A549 (cell line): ENCODE data around the gene DDX17. TPM values are rescaled to one million over a fixed set of nuclear protein-coding genes. Genes with fewer than 3 reads are reported as not detected.

Source experiments
- ATAC-seq, 2 experiments: fragments of 200-7000 bp in 1 of 2; fragments of >200 bp in 1 of 2; cut with Nextera tagmentation in 1 of 2; cut with Tn5 transposase in 1 of 2; 3 replicates each; pipeline versions ENCODE4 v1.8.0 to v1.9.1; 2018 to 2020; ENCODE audit warnings: mild to moderate bottlenecking in 1 of 2, moderate library complexity in 1 of 2
- CTCF ChIA-PET: fragments of 300-600 bp; sonication (Branson Sonifier 250); formaldehyde crosslinking; extraction: SDS; loops from one replicate; lab custom pipeline; 2021; ENCODE audit warnings: antibody characterized with exemption, inconsistent platforms; lab: Yijun Ruan, JAX
- POLR2A ChIA-PET: fragments of 350-600 bp; formaldehyde crosslinking; extraction: SDS; loops from one replicate; lab custom pipeline; 2021; ENCODE audit warnings: antibody characterized with exemption, inconsistent platforms; lab: Yijun Ruan, JAX
- DNase-seq, 2 experiments: peaks; one replicate each; pipeline versions ENCODE4 v3.0.0 to v3.0.0-alpha.2; 2011 to 2016; ENCODE audit warnings: low read depth in 1 of 2, low spot score in 1 of 2
- FAIRE-seq: peaks from 2 replicates; lab custom pipeline; 2011; peaks lifted over from hg19 to GRCh38; lab: Jason Lieb, UNC
- H3K27ac ChIP-seq, 2 experiments: fragments of >200 bp; sonication (Bioruptor Twin); formaldehyde crosslinking; 3 replicates each; pipeline ENCODE4 v1.5.1; 2016 to 2017
- H3K4me1 ChIP-seq: fragments of >200 bp; sonication (Bioruptor Twin); formaldehyde crosslinking; 3 replicates; pipeline ENCODE4 v1.6.1; 2016
- H3K4me2 ChIP-seq: fragments of >200 bp; sonication (Bioruptor Twin); formaldehyde crosslinking; 3 replicates; pipeline ENCODE4 v1.6.1; 2016
- H3K4me3 ChIP-seq: fragments of >200 bp; sonication (Bioruptor Twin); formaldehyde crosslinking; 3 replicates; pipeline ENCODE4 v1.5.1; 2016
- H3K9me3 ChIP-seq: fragments of >200 bp; sonication (Bioruptor Twin); formaldehyde crosslinking; 3 replicates; pipeline ENCODE4 v1.6.1; 2016
- CBX8 ChIP-seq: fragments of 200-600 bp; sonication (generic); IDR thresholded peaks from 2 replicates; pipeline ENCODE4 v1.6.1; 2016
- CHD4 ChIP-seq: fragments of 200-600 bp; sonication (generic); IDR thresholded peaks from 2 replicates; pipeline ENCODE4 v1.6.1; 2016; ENCODE audit warnings: antibody characterized with exemption, mild to moderate bottlenecking, borderline replicate concordance
- CTCF ChIP-seq: fragments of >200 bp; sonication (Bioruptor Twin); formaldehyde crosslinking; IDR thresholded peaks from 3 replicates; pipeline ENCODE4 v1.5.1; 2016
- EHMT2 ChIP-seq: fragments of 200-600 bp; sonication (generic); IDR thresholded peaks from 2 replicates; pipeline ENCODE4 v1.6.1; 2016; ENCODE audit warnings: antibody characterized with exemption, low read depth, mild to moderate bottlenecking, moderate library complexity
- ELK1 ChIP-seq: fragments of 150-350 bp; IDR thresholded peaks from 2 replicates; pipeline ENCODE4 v1.6.1; 2014; ENCODE audit warnings: low read depth, mild to moderate bottlenecking, low read length
- FOSB ChIP-seq: fragments of 250-450 bp; sonication (Bioruptor Pico); IDR thresholded peaks from 2 replicates; pipeline ENCODE4 v1.5.0; 2020; ENCODE audit warnings: mild to moderate bottlenecking, moderate library complexity
- FOXS1 ChIP-seq: fragments of 250-450 bp; sonication (Bioruptor Pico); IDR thresholded peaks from 2 replicates; pipeline ENCODE4 v1.5.0; 2020; ENCODE audit warnings: mild to moderate bottlenecking, moderate library complexity
- HDAC2 ChIP-seq: fragments of 200-600 bp; sonication (generic); IDR thresholded peaks from 2 replicates; pipeline ENCODE4 v1.6.1; 2016
- HEYL ChIP-seq: fragments of 250-450 bp; sonication (Bioruptor Pico); IDR thresholded peaks from 2 replicates; pipeline ENCODE4 v1.8.0; 2021; ENCODE audit warnings: mild to moderate bottlenecking, moderate library complexity
- HOXB5 ChIP-seq: fragments of 250-450 bp; sonication (Bioruptor Pico); IDR thresholded peaks from 2 replicates; pipeline ENCODE4 v1.5.0; 2020; ENCODE audit warnings: mild to moderate bottlenecking, moderate library complexity
- JUN ChIP-seq, 2 experiments: fragments of >200 bp; sonication (Bioruptor Twin); formaldehyde crosslinking; IDR thresholded peaks; 2 replicates in 1 of 2; 3 replicates in 1 of 2; pipeline ENCODE4 v1.6.1; 2016 to 2017
- JUNB ChIP-seq: fragments of >200 bp; sonication (Bioruptor Twin); formaldehyde crosslinking; IDR thresholded peaks from 2 replicates; pipeline ENCODE4 v1.6.1; 2016
- MAFK ChIP-seq: fragments of 450-650 bp; IDR thresholded peaks from 2 replicates; pipeline ENCODE4 v1.6.1; 2014; ENCODE audit not compliant: partially characterized antibody
- NPAS2 ChIP-seq: fragments of 250-450 bp; sonication (Bioruptor Pico); IDR thresholded peaks from 2 replicates; pipeline ENCODE4 v1.8.0; 2022; ENCODE audit warnings: mild to moderate bottlenecking, moderate library complexity, borderline replicate concordance
- NR3C1 ChIP-seq: fragments of >200 bp; sonication (Bioruptor Twin); formaldehyde crosslinking; IDR thresholded peaks from 3 replicates; pipeline ENCODE4 v1.6.1; 2017
- PHF8 ChIP-seq: fragments of 200-600 bp; sonication (generic); IDR thresholded peaks from 2 replicates; pipeline ENCODE4 v1.6.1; 2016; ENCODE audit warnings: low read depth, mild to moderate bottlenecking, antibody characterized with exemption, moderate library complexity, borderline replicate concordance
- POLR2AphosphoS2 ChIP-seq: conservative IDR thresholded peaks from 2 replicates; pipeline ENCODE4 v1.6.1; 2012; ENCODE audit warnings: low read length, improper control_type of control experiment, inconsistent platforms
- RFX5 ChIP-seq: fragments of 450-650 bp; IDR thresholded peaks from 2 replicates; pipeline ENCODE4 v1.7.1; 2014; ENCODE audit warnings: antibody characterized with exemption, mild to moderate bottlenecking, moderate library complexity
- SMC3 ChIP-seq: fragments of >200 bp; sonication (Bioruptor Twin); formaldehyde crosslinking; IDR thresholded peaks from 3 replicates; pipeline ENCODE4 v1.6.1; 2018; ENCODE audit warnings: inconsistent platforms
- TFCP2L1 ChIP-seq: fragments of 250-450 bp; sonication (Bioruptor Pico); IDR thresholded peaks from 2 replicates; pipeline ENCODE4 v1.5.0; 2021; ENCODE audit warnings: mild to moderate bottlenecking
- USF2 ChIP-seq: fragments of 450-650 bp; IDR thresholded peaks from 2 replicates; pipeline ENCODE4 v1.6.1; 2014; ENCODE audit warnings: antibody characterized with exemption
- WGBS: methylation state at CpG from one replicate; pipeline ENCODE4 v1.1.6; 2017; ENCODE audit errors: missing lambda C conversion rate; 5-methylcytosine and 5-hydroxymethylcytosine counted together
- polyA plus RNA-seq, 4 experiments: library from polyadenylated mRNA; depleted of rRNA in 3 of 4; stranded (reverse); fragments of >200 nt; fragmentation: RNase III in 1 of 4; extraction: RNeasy Plus Mini Kit Qiagen cat#74134 plus additional on column Dnase treatment in 1 of 4; gene quantifications; 2 replicates in 3 of 4; 3 replicates in 1 of 4; pipeline ENCODE4 v1.2.3, GENCODE V29; 2011 to 2017
- TF ChIP-seq, protein P1 (sequence below): IDR thresholded peaks from 2 replicates; pipeline ENCODE4 v1.6.1; 2012

Gene DDX17
- polyA plus RNA-seq, 2 of the 4 experiments (the other 2 are of a cell fraction): 117 to 292 TPM

DNA sequence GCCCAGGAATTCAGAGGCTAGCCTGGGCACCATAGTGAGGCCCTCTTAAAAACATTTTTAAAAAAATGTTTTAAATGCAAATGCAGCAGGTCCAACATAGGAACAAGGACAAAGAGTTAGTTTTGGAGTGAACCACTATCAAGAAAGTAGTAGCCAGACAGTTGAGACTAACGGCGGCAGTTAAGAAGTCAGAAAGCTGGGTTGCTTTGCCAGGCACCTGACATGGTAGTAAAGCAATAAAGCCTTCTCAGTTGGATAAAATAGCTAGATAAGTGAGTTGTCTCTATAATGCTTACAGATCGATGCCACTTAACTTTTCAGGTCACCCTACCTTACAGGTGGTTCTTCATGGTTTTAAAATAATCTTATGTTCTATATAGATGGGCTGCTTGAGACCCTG is 16.9 kb upstream of the DDX17 start:
- FAIRE-seq (no peak), DNase-seq (no peak), ATAC-seq (no peak)
- Histone ChIP-seq H3K4me3 (no peak overlapping the region), H3K4me1 (no peaks in the 10 kb centered on the region), H3K4me2 (no peak overlapping the region), H3K27ac (no peak overlapping the region), H3K9me3 (no peaks in the 10 kb centered on the region)
- POLR2A ChIA-PET: no interaction called here
- 81% methylated on average over 3 of the region's 3 CpGs for WGBS
- CTCF ChIA-PET: interaction anchor here (1.0 to 1.4 kb wide), 4 partner anchors 9 to 49 kb away, joined by 3 to 4 read pairs (median 3); no protein-coding TSS in a partner anchor
- no peak for TF ChIP-seq POLR2AphosphoS2
- TF ChIP-seq, protein P1, sequence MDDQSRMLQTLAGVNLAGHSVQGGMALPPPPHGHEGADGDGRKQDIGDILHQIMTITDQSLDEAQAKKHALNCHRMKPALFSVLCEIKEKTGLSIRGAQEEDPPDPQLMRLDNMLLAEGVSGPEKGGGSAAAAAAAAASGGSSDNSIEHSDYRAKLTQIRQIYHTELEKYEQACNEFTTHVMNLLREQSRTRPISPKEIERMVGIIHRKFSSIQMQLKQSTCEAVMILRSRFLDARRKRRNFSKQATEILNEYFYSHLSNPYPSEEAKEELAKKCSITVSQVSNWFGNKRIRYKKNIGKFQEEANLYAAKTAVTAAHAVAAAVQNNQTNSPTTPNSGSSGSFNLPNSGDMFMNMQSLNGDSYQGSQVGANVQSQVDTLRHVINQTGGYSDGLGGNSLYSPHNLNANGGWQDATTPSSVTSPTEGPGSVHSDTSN: no peak

DNA sequence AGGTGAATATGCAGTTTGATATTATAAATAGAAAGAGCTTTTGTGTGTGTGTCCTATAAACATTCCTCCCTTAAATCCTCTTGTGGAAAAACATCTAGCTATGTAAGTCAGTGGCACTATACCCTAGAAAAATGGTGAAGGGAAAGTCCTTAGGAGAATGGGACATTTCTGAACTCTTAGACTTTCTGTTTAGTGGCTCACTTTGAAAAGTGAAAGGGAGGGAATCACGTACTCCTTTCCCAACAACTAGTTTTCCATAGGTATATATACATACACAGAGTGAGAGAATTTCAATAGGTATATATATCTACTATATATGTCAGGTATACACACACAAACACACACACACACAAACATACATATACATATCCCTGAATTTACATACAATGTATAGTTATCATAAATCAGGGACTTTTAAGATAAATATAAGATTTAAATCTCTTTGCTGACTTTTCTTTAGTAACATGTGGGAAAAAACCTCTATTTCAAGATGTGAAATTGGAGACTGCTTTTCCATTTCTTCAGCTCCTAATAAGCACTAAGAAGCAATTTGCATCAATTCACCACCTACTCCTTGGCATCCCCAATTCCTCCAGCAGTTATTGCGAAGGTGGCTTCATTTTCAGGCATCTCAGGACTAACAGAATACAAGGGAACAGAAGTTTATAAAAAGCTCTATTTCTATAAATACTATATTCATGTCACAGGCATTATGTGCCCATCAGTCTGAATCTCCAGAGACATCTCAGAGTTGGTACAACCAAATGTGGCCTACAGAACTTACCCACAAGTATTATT is 13.5 kb upstream of the DDX17 start:
- CTCF ChIA-PET: interaction anchor here (0.9 kb wide), 1 partner anchor 97 kb away, joined by 3 read pairs; no protein-coding TSS in a partner anchor
- POLR2A ChIA-PET: no interaction called here
- TF ChIP-seq HEYL (CRISPR knock-in tag) (no peak), HOXB5 (CRISPR knock-in tag) (no peak), ELK1 (no peak), NR3C1 (no peak), SMC3 (no peak), MAFK (no peak)
- no peak overlapping the region for H3K4me3 ChIP-seq
- no peaks in the 10 kb centered on the region for H3K4me1 ChIP-seq
- 96% methylated on average over 2 of the region's 2 CpGs for WGBS
- ATAC-seq: no peak
- no peak for DNase-seq
- no peaks in the 10 kb centered on the region for H3K9me3 ChIP-seq
- FAIRE-seq: no peak
- H3K4me2 ChIP-seq: no peak overlapping the region
- H3K27ac ChIP-seq: no peak overlapping the region

DNA sequence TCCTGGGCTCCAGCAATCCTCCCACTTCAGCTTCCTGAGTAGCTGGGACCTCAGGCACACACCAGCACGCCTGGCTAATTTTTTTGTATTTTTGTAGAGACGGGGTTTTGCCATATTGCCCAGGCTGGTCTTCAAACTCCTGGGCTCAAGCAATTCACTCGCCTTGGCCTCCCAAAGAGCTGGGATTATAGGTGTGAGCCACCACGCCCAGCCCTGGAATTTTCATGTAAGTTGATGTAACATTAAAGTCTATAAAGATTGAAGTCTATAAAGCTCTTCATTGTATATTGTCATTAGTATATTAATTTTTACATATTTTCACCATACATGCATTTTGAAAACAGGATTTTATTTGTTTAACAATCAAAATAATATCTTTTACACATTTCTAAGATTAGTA is 12.5 kb upstream of the DDX17 start:
- H3K9me3 ChIP-seq: no peaks in the 10 kb centered on the region
- 87% methylated on average over 4 of the region's 4 CpGs for whole genome bisulfite sequencing
- no peak overlapping the region for H3K4me3 ChIP-seq
- ChIA-PET CTCF (interaction anchor here (0.7 to 1.3 kb wide), 2 partner anchors 54 to 106 kb away, joined by 3 to 4 read pairs; no protein-coding TSS in a partner anchor), POLR2A (no interaction called here)
- no peak overlapping the region for H3K4me2 ChIP-seq
- FAIRE-seq: no peak
- H3K27ac ChIP-seq: no peak overlapping the region
- no peak for ATAC-seq
- TF ChIP-seq NR3C1 (no peak), JUN (IDR thresholded peaks at IDR 0.05) (no peak), RFX5 (no peak), JUNB (no peak), HDAC2 (no peak), EHMT2 (no peak), CBX8 (no peak), TFCP2L1 (CRISPR knock-in tag) (no peak), NPAS2 (no peak)
- no peak for DNase-seq
- H3K4me1 ChIP-seq: no peaks in the 10 kb centered on the region

GRCh38 chr22:38513063-38513462 is 7.0 kb upstream of the DDX17 start:
- no peaks in the 10 kb centered on the region for H3K4me1 ChIP-seq
- no peak overlapping the region for H3K4me3 ChIP-seq
- WGBS: 92% methylated on average over 1 of the region's 1 CpG
- TF ChIP-seq, protein P1: no peak
- TF ChIP-seq TFCP2L1 (CRISPR knock-in tag) (no peak), CTCF (no peak), FOXS1 (no peak), SMC3 (no peak), MAFK (no peak), CHD4 (no peak), USF2 (no peak), FOSB (CRISPR knock-in tag) (no peak), PHF8 (no peak)
- no peak overlapping the region for H3K27ac ChIP-seq
- ChIA-PET POLR2A (no interaction called here), CTCF (interaction anchor here (0.8 kb wide), 1 partner anchor 461 kb away, joined by 3 read pairs; no protein-coding TSS in a partner anchor)
- H3K9me3 ChIP-seq: no peaks in the 10 kb centered on the region
- H3K4me2 ChIP-seq: no peak overlapping the region
- DNase-seq: no peak
- peak; percentile 64 to 68; a peak in 4 of 6 replicates for ATAC-seq
- FAIRE-seq: no peak
